GM23338 (cell line): Measurements from ENCODE around the gene IGFLR1. TPM values are rescaled to one million over a fixed set of nuclear protein-coding genes. Genes with fewer than 3 reads are reported as not detected.

ENCODE experiments used
- ATAC-seq: fragments of 200-7000 bp; cut with Tn5 transposase; 3 replicates; pipeline ENCODE4 v1.9.1; 2020
- DNase-seq: peaks from one replicate; pipeline ENCODE4 v3.0.0-alpha.2; 2015; ENCODE audit warnings: low spot score
- H2AFZ ChIP-seq: fragments of 200-600 bp; sonication (generic); 2 replicates; pipeline ENCODE4 v1.8.0; 2016; ENCODE audit warnings: antibody characterized with exemption, mild to moderate bottlenecking, moderate library complexity
- H3F3A ChIP-seq: fragments of 200-600 bp; sonication (generic); replicated peaks from 2 replicates; pipeline ENCODE4 v1.8.0; 2017; ENCODE audit warnings: antibody characterized with exemption, mixed run types, low read depth
- H3K27ac ChIP-seq: fragments of 200-600 bp; sonication (generic); 2 replicates; pipeline ENCODE4 v1.6.1; 2016; ENCODE audit warnings: low read depth
- H3K27me3 ChIP-seq: fragments of 200-600 bp; sonication (generic); 2 replicates; pipeline ENCODE4 v1.8.0; 2016; ENCODE audit warnings: mild to moderate bottlenecking, mixed run types, moderate library complexity; ENCODE audit not compliant: insufficient read depth
- H3K36me3 ChIP-seq: fragments of 200-600 bp; sonication (generic); 2 replicates; pipeline ENCODE4 v1.8.0; 2016; ENCODE audit warnings: mild to moderate bottlenecking; ENCODE audit not compliant: insufficient read depth
- H3K4me1 ChIP-seq: fragments of 200-600 bp; sonication (generic); 2 replicates; pipeline ENCODE4 v1.8.0; 2016; ENCODE audit warnings: mild to moderate bottlenecking, moderate library complexity; ENCODE audit not compliant: insufficient read depth
- H3K4me2 ChIP-seq: fragments of 200-600 bp; sonication (generic); 2 replicates; pipeline ENCODE4 v1.7.1; 2017; ENCODE audit warnings: mixed run types
- H3K4me3 ChIP-seq: fragments of 200-600 bp; sonication (generic); 2 replicates; pipeline ENCODE4 v1.6.1; 2016; ENCODE audit warnings: mixed run types
- H3K79me2 ChIP-seq: fragments of 200-600 bp; sonication (generic); replicated peaks from 2 replicates; pipeline ENCODE4 v1.8.0; 2017; ENCODE audit warnings: mild to moderate bottlenecking; ENCODE audit not compliant: insufficient read depth
- H3K9me2 ChIP-seq: fragments of 200-600 bp; sonication (generic); 2 replicates; pipeline ENCODE4 v1.8.0; 2017; ENCODE audit not compliant: insufficient read depth
- H4K20me1 ChIP-seq: fragments of 200-600 bp; sonication (generic); replicated peaks from 2 replicates; pipeline ENCODE4 v1.8.0; 2017; ENCODE audit warnings: mild to moderate bottlenecking; ENCODE audit not compliant: insufficient read depth
- H3K27ac Mint-ChIP-seq: 2 replicates; pipeline ENCODE4 v1.8.0; 2020; ENCODE audit warnings: inconsistent platforms, mild to moderate bottlenecking, moderate library complexity, mixed read lengths
- H3K27me3 Mint-ChIP-seq: 3 replicates; pipeline ENCODE4 v1.8.0; 2022; ENCODE audit warnings: low read depth, mild to moderate bottlenecking, moderate library complexity, mixed read lengths, inconsistent platforms; ENCODE audit not compliant: insufficient read depth, poor library complexity
- H3K36me3 Mint-ChIP-seq: 3 replicates; pipeline ENCODE4 v1.8.0; 2021; ENCODE audit warnings: low read depth, mild to moderate bottlenecking, inconsistent platforms, moderate library complexity, mixed read lengths
- H3K4me1 Mint-ChIP-seq: 3 replicates; pipeline ENCODE4 v1.8.0; 2020; ENCODE audit warnings: mild to moderate bottlenecking, inconsistent platforms, mixed read lengths
- H3K4me3 Mint-ChIP-seq: 3 replicates; pipeline ENCODE4 v1.8.0; 2021; ENCODE audit warnings: moderate library complexity, mild to moderate bottlenecking, inconsistent platforms, mixed read lengths
- H3K9me3 Mint-ChIP-seq: 3 replicates; pipeline ENCODE4 v1.8.0; 2020; ENCODE audit warnings: moderate library complexity, mild to moderate bottlenecking, inconsistent platforms, mixed read lengths
- CREB1 ChIP-seq: fragments of 250-450 bp; sonication (Bioruptor Pico); IDR thresholded peaks from 2 replicates; pipeline ENCODE4 v1.5.0; 2020; ENCODE audit warnings: low read depth, mild to moderate bottlenecking, moderate library complexity
- EZH2 ChIP-seq: fragments of 200-600 bp; sonication (generic); IDR thresholded peaks from one replicate; pipeline ENCODE4 v1.8.0; 2017; ENCODE audit warnings: antibody characterized with exemption, mild to moderate bottlenecking, low read depth; ENCODE audit not compliant: unreplicated experiment
- EZH2phosphoT487 ChIP-seq: fragments of 200-600 bp; sonication (generic); IDR thresholded peaks from one replicate; pipeline ENCODE4 v1.8.1; 2018; ENCODE audit warnings: antibody characterized with exemption; ENCODE audit not compliant: unreplicated experiment
- JUNB ChIP-seq: IDR thresholded peaks from one replicate; pipeline ENCODE4 v1.6.1; 2016; ENCODE audit warnings: antibody characterized with exemption; ENCODE audit not compliant: unreplicated experiment
- POLR2AphosphoS5 ChIP-seq: IDR thresholded peaks from 2 replicates; pipeline ENCODE4 v1.6.1; 2016; ENCODE audit warnings: antibody characterized with exemption, low read depth
- ZNF114 ChIP-seq: fragments of 250-450 bp; sonication (Bioruptor Pico); IDR thresholded peaks from 2 replicates; pipeline ENCODE4 v1.5.0; 2020; ENCODE audit warnings: mild to moderate bottlenecking, moderate library complexity
- ZNF331 ChIP-seq: fragments of 250-450 bp; sonication (Bioruptor Pico); IDR thresholded peaks from 2 replicates; pipeline ENCODE4 v1.5.0; 2020; ENCODE audit warnings: low read depth, mild to moderate bottlenecking, moderate library complexity
- polyA plus RNA-seq: library from polyadenylated mRNA; unstranded; fragments of >200 nt; fragmentation: Nextera tagmentation; extraction: Ambion mirVana; gene quantifications from 2 replicates; pipeline ENCODE4 v1.2.1, GENCODE V29; 2016
- total RNA-seq: library from RNA; depleted of rRNA; stranded (reverse); fragments of >200 nt; shearing (Covaris generic); gene quantifications from 2 replicates; pipeline ENCODE4 v1.2.3, GENCODE V29; 2014
- TF ChIP-seq, protein P1 (sequence below): IDR thresholded peaks from one replicate; pipeline ENCODE4 v1.6.1; 2018; ENCODE audit warnings: antibody characterized with exemption; ENCODE audit not compliant: unreplicated experiment
- TF ChIP-seq, protein P2 (sequence below): IDR thresholded peaks from 2 replicates; pipeline ENCODE4 v1.6.1; 2016; ENCODE audit warnings: antibody characterized with exemption

IGFLR1 gene
- total and polyA plus RNA-seq, 2 experiments from 2014 or later = 14.4 to 17.8 TPM

DNA sequence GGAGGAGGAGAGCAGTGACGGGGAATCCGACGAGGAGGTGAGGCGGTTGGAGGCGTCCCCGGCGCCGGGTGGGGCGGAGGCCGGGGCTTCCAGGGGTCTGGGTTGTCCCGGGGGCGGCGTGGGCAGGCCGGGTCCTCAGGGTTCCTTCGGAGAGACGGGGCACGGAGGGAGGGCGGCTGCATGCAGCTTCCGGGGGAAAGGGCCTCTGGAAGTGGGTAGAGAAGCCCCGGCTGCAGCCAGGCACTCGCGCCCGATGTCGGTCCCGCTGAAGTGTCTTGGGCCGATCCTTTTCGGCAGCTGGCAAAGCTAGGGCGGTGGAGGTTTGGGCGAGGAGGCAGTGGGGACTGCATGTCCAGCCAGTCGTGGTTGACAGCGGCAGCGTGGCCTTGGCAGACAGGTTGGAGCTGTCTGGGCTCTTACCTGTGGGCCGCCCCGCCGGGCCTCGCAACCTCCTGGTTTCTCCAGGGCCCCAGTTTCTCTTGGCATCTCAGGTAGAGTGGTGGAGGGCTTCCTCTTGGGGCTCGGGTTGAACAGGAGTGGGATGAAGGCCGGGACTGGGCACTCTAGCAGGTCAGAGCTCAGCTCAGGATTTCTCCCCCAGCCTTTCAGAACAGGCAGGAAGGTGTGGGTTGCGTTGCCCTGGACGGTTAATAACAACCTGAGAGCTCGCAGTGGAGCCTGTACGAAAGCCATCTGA, 23.8 kb downstream of the IGFLR1 start (continued):
- TF ChIP-seq EZH2phosphoT487 (no peak), POLR2AphosphoS5 (no peak), CREB1 (CRISPR knock-in tag) (no peak), ZNF114 (CRISPR knock-in tag) (no peak), EZH2 (no peak), ZNF331 (CRISPR knock-in tag) (no peak)
- TF ChIP-seq, protein P1, sequence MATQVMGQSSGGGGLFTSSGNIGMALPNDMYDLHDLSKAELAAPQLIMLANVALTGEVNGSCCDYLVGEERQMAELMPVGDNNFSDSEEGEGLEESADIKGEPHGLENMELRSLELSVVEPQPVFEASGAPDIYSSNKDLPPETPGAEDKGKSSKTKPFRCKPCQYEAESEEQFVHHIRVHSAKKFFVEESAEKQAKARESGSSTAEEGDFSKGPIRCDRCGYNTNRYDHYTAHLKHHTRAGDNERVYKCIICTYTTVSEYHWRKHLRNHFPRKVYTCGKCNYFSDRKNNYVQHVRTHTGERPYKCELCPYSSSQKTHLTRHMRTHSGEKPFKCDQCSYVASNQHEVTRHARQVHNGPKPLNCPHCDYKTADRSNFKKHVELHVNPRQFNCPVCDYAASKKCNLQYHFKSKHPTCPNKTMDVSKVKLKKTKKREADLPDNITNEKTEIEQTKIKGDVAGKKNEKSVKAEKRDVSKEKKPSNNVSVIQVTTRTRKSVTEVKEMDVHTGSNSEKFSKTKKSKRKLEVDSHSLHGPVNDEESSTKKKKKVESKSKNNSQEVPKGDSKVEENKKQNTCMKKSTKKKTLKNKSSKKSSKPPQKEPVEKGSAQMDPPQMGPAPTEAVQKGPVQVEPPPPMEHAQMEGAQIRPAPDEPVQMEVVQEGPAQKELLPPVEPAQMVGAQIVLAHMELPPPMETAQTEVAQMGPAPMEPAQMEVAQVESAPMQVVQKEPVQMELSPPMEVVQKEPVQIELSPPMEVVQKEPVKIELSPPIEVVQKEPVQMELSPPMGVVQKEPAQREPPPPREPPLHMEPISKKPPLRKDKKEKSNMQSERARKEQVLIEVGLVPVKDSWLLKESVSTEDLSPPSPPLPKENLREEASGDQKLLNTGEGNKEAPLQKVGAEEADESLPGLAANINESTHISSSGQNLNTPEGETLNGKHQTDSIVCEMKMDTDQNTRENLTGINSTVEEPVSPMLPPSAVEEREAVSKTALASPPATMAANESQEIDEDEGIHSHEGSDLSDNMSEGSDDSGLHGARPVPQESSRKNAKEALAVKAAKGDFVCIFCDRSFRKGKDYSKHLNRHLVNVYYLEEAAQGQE = no peak
- TF ChIP-seq, protein P2, sequence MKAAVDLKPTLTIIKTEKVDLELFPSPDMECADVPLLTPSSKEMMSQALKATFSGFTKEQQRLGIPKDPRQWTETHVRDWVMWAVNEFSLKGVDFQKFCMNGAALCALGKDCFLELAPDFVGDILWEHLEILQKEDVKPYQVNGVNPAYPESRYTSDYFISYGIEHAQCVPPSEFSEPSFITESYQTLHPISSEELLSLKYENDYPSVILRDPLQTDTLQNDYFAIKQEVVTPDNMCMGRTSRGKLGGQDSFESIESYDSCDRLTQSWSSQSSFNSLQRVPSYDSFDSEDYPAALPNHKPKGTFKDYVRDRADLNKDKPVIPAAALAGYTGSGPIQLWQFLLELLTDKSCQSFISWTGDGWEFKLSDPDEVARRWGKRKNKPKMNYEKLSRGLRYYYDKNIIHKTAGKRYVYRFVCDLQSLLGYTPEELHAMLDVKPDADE = no peak

DNA sequence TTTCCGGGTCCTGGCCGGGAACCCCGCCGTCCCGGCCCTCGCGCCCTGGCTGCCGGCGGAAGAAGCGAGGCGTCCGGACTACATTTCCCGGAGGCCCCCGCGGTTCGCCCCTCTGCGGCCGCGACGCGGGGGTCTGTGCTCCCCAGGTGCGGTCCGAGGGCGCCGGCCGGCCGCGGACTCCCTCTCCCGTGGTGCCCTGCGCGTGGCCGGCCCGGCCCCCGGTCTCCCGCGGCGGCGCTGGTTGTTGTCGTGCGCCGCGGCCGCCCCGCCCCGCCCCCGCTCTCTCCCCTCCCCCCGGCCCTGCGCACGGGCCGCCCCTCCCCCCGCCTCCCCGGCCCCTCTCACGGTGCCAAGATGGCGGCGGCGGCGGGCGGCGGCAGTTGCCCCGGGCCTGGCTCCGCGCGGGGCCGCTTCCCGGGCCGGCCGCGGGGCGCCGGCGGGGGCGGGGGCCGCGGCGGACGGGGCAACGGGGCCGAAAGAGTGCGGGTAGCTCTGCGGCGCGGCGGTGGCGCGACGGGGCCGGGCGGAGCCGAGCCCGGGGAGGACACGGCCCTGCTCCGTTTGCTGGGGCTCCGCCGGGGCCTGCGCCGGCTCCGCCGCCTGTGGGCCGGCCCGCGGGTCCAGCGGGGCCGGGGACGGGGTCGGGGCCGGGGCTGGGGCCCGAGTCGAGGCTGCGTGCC, 24.4 kb downstream of the IGFLR1 start, which contains the start of gene KMT2B:
TSS of gene KMT2B (plus strand) at position 339 of the 680 bp plus-strand sequence. CDS start at position 355, 16 bp downstream.
- peak within 1 kb of the TSS; percentile 88 for H3K4me3 Mint-ChIP-seq
- Histone ChIP-seq H3K4me1 (peaks cover 36% of the 10 kb centered on the region), H3K4me3 (peak within 1 kb of the TSS; percentile 85), H3K27me3 (no peaks in the 10 kb centered on the region), H3K79me2 (peaks cover 21% of the 10 kb centered on the region), H3K4me2 (peak within 1 kb of the TSS; percentile 97), H4K20me1 (peaks cover 11% of the 10 kb centered on the region), H3F3A (peaks cover 10% of the 10 kb centered on the region; the same call in 1 of the 2 replicates), H3K9me2 (no peaks in the 10 kb centered on the region), H3K27ac (peak within 1 kb of the TSS; percentile 84; the same call in 1 of the 2 replicates), H3K36me3 (no peaks in the 10 kb centered on the region), H2AFZ (peak within 1 kb of the TSS; percentile 80; the same call in 1 of the 2 replicates)
- peak within 1 kb of the TSS; percentile 90 for H3K27ac Mint-ChIP-seq
- peaks cover 26% of the 10 kb centered on the region for H3K36me3 Mint-ChIP-seq
- ATAC-seq (no peak), DNase-seq (peak; percentile 98)
- no peaks in the 10 kb centered on the region; the same call in 2 of the 3 replicates for H3K9me3 Mint-ChIP-seq
- TF ChIP-seq, protein P2 = peak; percentile 55; the same call in 1 of the 2 replicates
- no peak for TF ChIP-seq JUNB
- TF ChIP-seq POLR2AphosphoS5 = no peak
- peak; percentile 83 for TF ChIP-seq CREB1 (CRISPR knock-in tag)
- no peak for TF ChIP-seq EZH2
- H3K27me3 Mint-ChIP-seq = peaks cover 31% of the 10 kb centered on the region
- peaks cover 40% of the 10 kb centered on the region for H3K4me1 Mint-ChIP-seq
